ENCODE measurements around the gene CHRM4. TPM values are rescaled to one million over a fixed set of nuclear protein-coding genes. Genes with fewer than 3 reads are reported as not detected.

The CHRM4 gene
- total RNA-seq, 1 donor from 2014 or later: 0.35 TPM

DNA sequence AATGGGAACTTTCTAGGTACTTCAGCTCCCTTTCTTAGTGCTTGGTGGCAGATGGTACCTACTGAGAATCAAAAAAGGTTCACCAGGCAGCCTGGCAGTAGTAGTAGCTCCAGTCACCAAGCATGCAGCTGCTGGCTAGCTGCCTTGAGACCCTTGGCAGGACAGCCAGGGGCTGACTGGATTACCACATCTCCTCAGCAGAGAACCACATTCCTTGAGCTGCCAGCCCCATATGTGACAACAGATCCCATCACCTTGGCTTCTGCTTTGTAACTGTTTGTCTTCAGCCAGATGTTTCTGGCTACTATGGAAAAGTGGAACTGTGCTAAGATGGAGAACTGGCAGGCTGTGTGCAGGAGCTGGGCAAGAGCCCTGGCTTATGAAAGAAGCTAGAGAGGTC lies 39.6 kb upstream of the CHRM4 start:
- TF ChIP-seq, protein P1, sequence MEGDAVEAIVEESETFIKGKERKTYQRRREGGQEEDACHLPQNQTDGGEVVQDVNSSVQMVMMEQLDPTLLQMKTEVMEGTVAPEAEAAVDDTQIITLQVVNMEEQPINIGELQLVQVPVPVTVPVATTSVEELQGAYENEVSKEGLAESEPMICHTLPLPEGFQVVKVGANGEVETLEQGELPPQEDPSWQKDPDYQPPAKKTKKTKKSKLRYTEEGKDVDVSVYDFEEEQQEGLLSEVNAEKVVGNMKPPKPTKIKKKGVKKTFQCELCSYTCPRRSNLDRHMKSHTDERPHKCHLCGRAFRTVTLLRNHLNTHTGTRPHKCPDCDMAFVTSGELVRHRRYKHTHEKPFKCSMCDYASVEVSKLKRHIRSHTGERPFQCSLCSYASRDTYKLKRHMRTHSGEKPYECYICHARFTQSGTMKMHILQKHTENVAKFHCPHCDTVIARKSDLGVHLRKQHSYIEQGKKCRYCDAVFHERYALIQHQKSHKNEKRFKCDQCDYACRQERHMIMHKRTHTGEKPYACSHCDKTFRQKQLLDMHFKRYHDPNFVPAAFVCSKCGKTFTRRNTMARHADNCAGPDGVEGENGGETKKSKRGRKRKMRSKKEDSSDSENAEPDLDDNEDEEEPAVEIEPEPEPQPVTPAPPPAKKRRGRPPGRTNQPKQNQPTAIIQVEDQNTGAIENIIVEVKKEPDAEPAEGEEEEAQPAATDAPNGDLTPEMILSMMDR (IDR thresholded peaks at IDR 0.05): no peak
- no peak overlapping the region for H3K4me3 Mint-ChIP-seq
- H3K27me3 Mint-ChIP-seq: no peaks in the 10 kb centered on the region
- no peaks in the 10 kb centered on the region for H3K4me1 Mint-ChIP-seq
- H3K27ac Mint-ChIP-seq: no peak overlapping the region
- no peak for ATAC-seq (ENCODE audit: low read depth)
- ChIA-PET CTCF (no interaction called here), POLR2A (no interaction called here)
- H3K36me3 Mint-ChIP-seq (ENCODE audit: low read depth): peaks cover 86% of the 10 kb centered on the region
- DNase-seq: no peak
- H3K9me3 Mint-ChIP-seq: no peaks in the 10 kb centered on the region
- intact Hi-C loops (cut with micrococcal nuclease): no loop called here

DNA sequence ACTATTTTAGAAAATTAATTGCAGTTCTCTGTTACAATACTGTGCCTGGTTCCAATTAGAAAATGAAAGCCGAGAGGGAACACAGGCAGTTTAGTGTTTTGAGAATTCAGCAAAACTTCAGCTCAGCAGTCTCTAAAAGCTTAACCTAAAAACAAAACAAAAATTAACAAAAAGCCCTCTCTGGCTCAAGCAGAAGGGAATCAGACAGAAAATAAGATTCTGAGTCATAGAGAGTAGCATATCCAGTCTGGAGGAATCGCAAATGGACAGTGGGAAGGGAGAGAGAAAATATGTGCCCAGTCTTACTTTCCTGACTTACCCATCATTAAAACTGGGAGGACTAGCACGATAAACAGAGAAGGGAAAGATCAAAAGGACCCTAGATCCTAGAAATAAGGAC lies 38.1 kb upstream of the CHRM4 start:
- intact Hi-C loops (cut with micrococcal nuclease): no loop called here
- ATAC-seq (ENCODE audit: low read depth) (no peak), DNase-seq (no peak)
- ChIA-PET CTCF (no interaction called here), POLR2A (no interaction called here)
- Mint-ChIP-seq H3K9me3 (no peaks in the 10 kb centered on the region), H3K4me1 (no peaks in the 10 kb centered on the region), H3K27ac (no peak overlapping the region), H3K4me3 (no peak overlapping the region), H3K27me3 (no peaks in the 10 kb centered on the region), H3K36me3 (ENCODE audit: low read depth) (peaks cover 78% of the 10 kb centered on the region)
- TF ChIP-seq, protein P1 (IDR thresholded peaks at IDR 0.05): no peak

DNA sequence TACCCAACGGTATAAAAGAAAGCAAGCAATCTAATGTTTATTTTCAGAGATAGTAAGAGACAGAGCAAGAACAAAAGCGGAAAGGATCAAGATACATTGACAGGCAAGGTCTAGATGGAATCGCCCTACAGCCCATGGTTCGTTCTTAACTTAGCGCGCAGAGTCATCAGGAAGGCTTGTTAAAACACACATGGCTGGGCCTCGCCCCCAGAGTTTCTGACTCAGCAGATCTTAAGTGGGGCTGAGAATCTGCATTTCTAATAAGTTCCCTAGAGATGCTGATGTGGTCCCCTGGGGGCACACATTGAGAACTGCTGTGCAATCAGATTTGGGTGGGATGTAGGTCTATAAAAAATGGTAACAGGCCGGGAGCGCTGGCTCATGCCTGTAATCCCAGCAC lies 35.8 kb upstream of the CHRM4 start:
- CTCF ChIA-PET: no interaction called here
- Mint-ChIP-seq H3K36me3 (ENCODE audit: low read depth) (peaks cover 73% of the 10 kb centered on the region), H3K4me1 (no peaks in the 10 kb centered on the region), H3K27me3 (no peaks in the 10 kb centered on the region), H3K4me3 (no peak overlapping the region), H3K27ac (no peak overlapping the region), H3K9me3 (no peaks in the 10 kb centered on the region)
- TF ChIP-seq, protein P1 (IDR thresholded peaks at IDR 0.05): no peak
- intact Hi-C loops (cut with micrococcal nuclease): no loop called here
- ATAC-seq (ENCODE audit: low read depth) (no peak), DNase-seq (no peak)
- POLR2A ChIA-PET: no interaction called here

DNA sequence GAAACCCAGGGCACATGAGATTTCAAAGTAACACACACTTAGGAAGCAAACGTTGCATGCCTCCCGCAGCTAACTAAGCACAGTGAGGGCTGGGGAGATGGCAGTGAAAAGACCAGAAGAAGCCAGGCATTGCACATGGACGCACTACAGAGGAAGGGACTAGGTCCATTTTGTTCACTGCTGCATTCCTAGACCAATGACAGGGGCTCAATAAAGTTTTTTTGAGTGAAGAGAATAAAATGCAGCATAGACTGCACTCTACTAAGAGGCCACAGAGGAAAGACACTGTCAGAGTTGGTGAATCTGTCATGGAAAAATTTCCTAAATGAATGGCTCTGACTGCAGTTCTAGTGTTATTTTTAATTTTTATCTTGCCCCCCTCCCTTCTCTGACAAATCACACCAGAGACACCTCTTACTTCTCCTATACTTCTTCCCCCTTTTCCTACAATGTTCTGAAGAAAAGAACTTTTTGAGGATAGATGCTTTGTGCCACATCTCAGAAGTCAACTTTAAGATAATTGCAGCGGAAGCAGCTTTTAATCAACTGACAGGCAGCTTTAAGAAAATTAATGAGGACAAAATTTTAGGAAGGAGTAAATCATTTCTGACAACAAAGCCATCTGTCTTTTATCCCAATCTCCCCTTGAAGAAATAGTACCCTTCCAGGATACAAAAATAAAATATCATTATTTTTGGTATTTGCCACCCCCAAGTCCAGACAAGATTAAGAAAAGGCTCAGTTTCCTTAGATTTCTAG lies 34.8 kb upstream of the CHRM4 start:
- no peaks in the 10 kb centered on the region for H3K9me3 Mint-ChIP-seq
- no peak overlapping the region for H3K4me3 Mint-ChIP-seq
- intact Hi-C loops (cut with micrococcal nuclease): no loop called here
- ChIA-PET CTCF (no interaction called here), POLR2A (no interaction called here)
- no peak for DNase-seq
- no peaks in the 10 kb centered on the region for H3K27me3 Mint-ChIP-seq
- TF ChIP-seq, protein P1 (IDR thresholded peaks at IDR 0.05): no peak
- peaks cover 76% of the 10 kb centered on the region for H3K36me3 Mint-ChIP-seq (ENCODE audit: low read depth)
- no peaks in the 10 kb centered on the region for H3K4me1 Mint-ChIP-seq
- no peak for ATAC-seq (ENCODE audit: low read depth)
- no peak overlapping the region for H3K27ac Mint-ChIP-seq

DNA sequence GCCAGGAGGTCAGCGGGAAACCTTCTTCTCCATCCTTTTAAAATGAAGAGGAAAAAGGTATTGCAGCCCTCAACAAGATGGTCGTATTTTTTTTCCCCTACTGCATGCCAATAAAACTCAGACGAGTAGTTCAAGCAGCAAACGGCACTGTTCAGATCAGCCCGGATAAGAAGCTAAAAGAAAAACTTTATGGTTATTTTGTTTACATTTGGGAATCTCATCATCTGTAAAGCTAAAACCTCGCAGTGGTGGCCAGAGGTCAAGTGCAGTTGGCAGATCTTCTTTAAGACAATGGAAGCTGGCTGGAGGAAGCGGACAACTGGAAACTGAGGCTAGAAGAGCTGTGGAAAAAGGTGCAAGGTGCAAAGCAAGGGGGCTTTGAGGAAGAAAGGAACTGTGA lies 31.0 kb upstream of the CHRM4 start:
- Mint-ChIP-seq H3K27ac (no peak overlapping the region), H3K4me3 (no peak overlapping the region), H3K27me3 (no peaks in the 10 kb centered on the region), H3K4me1 (no peaks in the 10 kb centered on the region), H3K9me3 (no peaks in the 10 kb centered on the region), H3K36me3 (ENCODE audit: low read depth) (peaks cover 64% of the 10 kb centered on the region)
- TF ChIP-seq, protein P1 (IDR thresholded peaks at IDR 0.05): no peak
- intact Hi-C loops (cut with micrococcal nuclease): no loop called here
- DNase-seq (no peak), ATAC-seq (ENCODE audit: low read depth) (no peak)
- ChIA-PET CTCF (no interaction called here), POLR2A (no interaction called here)

Measured in activated B cell treated with CpG ODN at 0.5 μM for 24 hours (primary cell).